Activated CD8-positive, alpha-beta memory T cell treated with anti-CD3 and anti-CD28 coated beads, Interleukin-2, amount 50 U/mL, for 24 hours (primary cell): ENCODE results near the gene GPATCH2L.

Source experiments
- DNase-seq: peaks from one replicate; pipeline ENCODE4 v3.0.0-alpha.2; 2020; ENCODE audit errors: extremely low read depth

GPATCH2L gene

DNA sequence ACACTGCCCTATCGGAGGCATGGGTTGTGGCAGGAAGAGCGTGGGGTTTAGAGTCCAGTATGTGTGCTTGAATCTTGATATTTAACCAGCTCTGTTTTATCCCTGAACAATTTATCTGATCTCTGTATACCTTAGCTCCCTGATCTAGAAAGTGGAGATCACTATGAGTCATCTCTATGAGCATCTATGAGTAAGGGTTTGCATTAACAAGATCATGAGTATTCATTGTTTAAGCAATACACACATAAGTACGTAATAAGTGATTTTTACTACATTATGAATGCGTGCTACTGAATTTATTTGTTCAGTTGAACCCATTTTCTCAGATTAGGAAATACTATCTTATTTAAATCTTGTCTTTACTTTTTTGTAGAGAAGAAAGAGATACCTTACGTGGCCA, 49.4 kb downstream of the GPATCH2L start:
- no peak for DNase-seq

DNA sequence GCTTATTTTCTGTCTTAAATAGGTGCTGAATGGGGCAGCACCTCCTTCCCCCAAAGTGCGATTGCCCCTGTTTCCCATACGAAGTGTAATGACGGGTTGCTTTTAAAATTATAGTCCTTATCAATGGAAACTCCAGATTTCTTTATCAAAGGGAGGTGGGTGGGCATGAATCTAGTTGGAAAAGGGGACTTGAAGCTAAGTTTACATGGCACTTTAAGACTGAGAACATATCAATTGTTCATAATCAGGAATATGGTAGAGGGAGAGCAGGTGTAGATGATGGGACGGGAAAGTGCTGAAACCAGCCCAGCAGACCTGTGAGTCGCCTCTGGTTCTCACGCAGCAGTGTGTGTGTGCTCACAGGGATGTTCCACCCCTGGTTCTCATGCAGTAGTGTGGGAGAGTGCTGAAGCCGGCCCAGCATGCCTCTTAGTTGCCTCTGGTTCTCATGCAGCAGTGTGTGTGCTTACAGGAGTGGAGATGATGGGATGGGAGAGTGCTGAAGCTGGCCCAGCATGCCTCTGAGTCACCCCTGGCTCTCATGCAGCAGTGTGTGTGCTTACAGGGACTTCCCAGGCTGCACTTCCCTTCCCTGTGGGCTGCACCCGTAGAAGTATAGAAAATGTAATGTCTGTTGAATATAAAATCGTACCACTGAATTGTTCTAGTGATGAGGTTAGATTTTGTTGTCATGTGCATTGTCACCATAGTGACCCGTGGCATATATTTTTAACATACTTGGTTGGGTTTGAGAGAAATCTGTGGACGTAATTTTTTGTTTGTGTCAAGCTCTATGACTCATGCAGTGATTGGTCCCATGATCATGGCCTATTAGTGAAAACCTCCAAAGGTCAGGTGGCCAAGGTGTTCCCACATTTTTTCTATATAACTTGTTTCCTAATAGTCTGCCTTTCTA, 51.6 kb downstream of the GPATCH2L start:
- no peak for DNase-seq

GRCh38 chr14:76204461-76205230, 52.9 kb downstream of the GPATCH2L start:
- DNase-seq, result no peak

- no peak for DNase-seq
Measured at GRCh38 chr14:76205708-76206107, 54.0 kb downstream of the GPATCH2L start.

DNA sequence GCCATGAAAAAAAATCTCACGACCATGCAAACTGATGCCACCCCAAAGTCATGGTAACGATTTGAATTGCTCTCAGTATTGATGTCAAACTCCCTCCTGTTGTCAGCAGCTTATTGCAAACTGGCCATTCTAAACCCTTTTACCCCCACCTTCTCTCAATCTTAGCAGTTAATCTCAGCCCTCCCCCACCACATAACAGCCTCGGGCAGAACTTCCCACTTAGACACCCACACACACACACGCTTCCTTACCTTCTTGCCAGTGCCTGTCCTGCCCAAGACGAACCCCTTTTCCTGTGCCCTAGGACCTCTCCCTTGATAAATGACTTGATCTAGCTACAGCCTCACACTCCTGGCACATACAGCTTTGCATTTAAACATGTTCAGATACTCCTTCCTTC, 56.6 kb downstream of the GPATCH2L start:
- no peak for DNase-seq

DNA sequence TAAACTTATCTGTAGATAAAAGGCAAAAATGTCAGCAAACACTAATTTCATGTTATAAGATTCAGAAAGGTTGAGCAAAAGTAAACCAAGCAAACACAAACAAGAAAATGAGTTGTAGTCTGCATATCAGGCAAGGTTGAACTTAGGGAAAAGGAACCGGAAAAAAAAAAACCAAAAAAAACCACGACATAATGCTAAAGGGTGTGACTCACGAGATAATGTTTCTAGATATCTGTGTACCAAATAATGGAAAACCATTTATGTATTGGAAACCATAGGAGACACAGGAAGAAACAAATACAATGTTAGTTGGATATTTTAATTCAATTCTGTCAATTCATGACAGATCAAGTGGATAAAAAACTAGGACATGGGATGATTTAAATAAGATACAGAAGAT, 60.5 kb downstream of the GPATCH2L start:
- no peak for DNase-seq

- no peak for DNase-seq
Measured at GRCh38 chr14:76217179-76217578, 65.5 kb downstream of the GPATCH2L start.

GRCh38 chr14:76218662-76219061, 66.9 kb downstream of the GPATCH2L start:
- DNase-seq, result no peak

- no peak for DNase-seq
Measured at GRCh38 chr14:76219873-76220272, 68.2 kb downstream of the GPATCH2L start.

- DNase-seq, result no peak
Measured at GRCh38 chr14:76227450-76228050, 75.8 kb downstream of the GPATCH2L start.

DNA sequence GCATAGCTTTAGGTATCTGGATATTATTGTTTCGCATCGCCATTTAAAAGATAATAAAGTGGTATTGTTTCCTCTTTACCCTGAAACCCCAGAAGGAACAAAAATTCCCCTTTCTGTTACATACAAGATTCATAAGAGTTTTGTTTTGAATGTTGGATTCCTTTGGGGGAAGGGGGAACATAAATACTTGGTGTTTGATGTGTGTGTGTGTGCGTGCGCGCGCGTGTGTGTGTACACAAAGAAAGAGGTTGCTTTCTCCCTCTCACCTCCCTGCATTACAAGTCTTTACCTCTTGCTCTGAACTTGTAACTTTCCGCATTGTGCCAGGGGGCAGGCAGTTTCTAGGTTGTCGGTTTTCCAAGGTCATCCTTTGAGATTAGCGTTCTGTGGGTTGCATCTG, 76.4 kb downstream of the GPATCH2L start:
- no peak for DNase-seq

- DNase-seq, result no peak
Measured at GRCh38 chr14:76232800-76233199, 81.1 kb downstream of the GPATCH2L start.

- no peak for DNase-seq
Measured at GRCh38 chr14:76235628-76236027, 83.9 kb downstream of the GPATCH2L start.

GRCh38 chr14:76236172-76237130, 84.7 kb downstream of the GPATCH2L start:
- DNase-seq, result no peak

DNA sequence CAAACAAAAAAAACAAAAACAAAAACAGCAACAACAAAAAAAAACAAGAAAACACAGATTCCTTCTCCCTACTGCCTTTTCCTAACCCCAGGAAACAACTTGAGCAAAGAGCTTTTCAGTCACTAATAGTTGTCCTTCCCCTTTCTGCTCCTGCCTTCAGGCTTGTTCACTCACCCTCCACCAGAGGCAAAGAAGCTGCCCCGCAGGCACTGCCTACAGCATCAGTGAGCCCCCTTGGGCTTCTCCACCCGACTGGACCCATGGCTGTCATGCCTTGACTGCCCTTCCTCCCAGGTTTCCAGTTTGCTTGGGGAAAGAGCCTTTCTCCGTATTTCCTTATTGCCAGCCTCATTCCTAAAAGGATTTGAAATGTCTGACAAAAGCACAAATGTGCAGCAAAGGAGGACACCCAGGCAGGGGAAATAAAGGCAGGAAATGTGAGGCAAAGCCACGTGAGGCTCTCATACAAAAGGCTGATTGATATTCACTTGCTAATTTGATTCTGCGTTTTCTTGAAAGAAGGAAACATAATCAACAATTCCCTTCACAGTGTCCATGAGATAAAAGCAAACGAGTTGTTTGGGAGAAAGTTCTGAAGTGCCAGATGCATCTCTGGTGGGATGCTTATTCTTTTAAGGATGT, 85.7 kb downstream of the GPATCH2L start:
- DNase-seq, result no peak

DNA sequence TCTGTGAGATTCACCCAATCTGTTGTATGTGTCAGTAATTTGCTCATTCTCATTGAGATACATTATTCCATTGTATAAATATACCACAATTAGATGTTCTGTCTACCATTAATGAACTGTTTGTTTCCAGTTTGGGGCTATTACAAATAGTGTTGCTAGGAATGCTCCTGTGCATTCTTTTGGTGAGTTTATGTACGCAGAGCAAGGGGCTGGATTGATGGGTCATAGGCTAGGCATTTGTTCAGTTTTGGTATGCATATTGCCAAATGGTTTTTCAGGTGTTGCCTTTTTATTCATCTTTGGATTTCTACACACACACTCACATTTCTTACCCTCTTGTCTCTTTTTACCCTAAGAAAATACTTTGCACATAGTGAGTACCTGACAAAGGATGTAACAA, 93.4 kb downstream of the GPATCH2L start:
- no peak for DNase-seq

DNA sequence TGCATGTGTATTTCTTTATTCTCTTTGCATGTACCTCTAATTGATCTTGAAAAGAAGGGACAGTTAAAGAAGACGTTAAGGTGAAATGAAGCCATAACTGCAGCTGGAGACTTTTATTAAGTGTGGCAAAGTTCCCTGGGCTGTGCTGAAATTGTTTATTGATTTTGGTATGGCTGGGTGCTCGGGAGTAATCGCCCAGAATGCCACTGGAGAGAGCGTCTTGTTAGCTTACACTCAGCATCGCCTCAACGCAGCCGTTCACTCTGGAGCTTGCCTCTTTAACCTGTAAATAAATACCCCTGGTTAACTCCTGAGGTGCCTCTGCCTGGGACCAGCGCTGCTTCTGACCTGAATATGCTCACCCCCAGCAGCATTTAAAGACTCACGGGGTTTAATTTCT, 98.6 kb downstream of the GPATCH2L start:
- no peak for DNase-seq

- no peak for DNase-seq
Measured at GRCh38 chr14:76252471-76252870, 100.7 kb downstream of the GPATCH2L start.

GRCh38 chr14:76253111-76253510, 101.4 kb downstream of the GPATCH2L start:
- no peak for DNase-seq

- DNase-seq, result no peak
Measured at GRCh38 chr14:76256545-76256944, 104.8 kb downstream of the GPATCH2L start.
